Peyer's patch (tissue), 4 donors: ENCODE results near the gene ATG2A. TPM values are rescaled to one million over a fixed set of nuclear protein-coding genes. Genes with fewer than 3 reads are reported as not detected.

Source experiments
- DNase-seq, 3 donors: peaks; one replicate each; pipeline ENCODE4 v3.0.0-alpha.2; 2017 to 2019
- H3K27ac ChIP-seq, 4 donors: fragments of 200-600 bp; sonication (generic); one replicate each; pipeline ENCODE4 v1.5.1; 2016 to 2019
- H3K27me3 ChIP-seq, 2 donors: fragments of 200-600 bp; sonication (generic); one replicate each; pipeline ENCODE4 v1.5.1; 2019
- H3K36me3 ChIP-seq, 3 donors: fragments of 200-600 bp; sonication (generic); one replicate each; pipeline ENCODE4 v1.5.1; 2016 to 2019
- H3K4me1 ChIP-seq, 4 donors: fragments of 200-600 bp; sonication (generic); one replicate each; pipeline ENCODE4 v1.5.1; 2016 to 2019
- H3K4me3 ChIP-seq, 4 donors: fragments of 200-600 bp; sonication (generic); 1 replicate in 3 of 4; 2 replicates in 1 of 4; pipeline ENCODE4 v1.5.1; 2016 to 2019; ENCODE audit warnings: mild to moderate bottlenecking in 1 of 4
- H3K9me3 ChIP-seq, 4 donors: fragments of 200-600 bp; sonication (generic); one replicate each; pipeline ENCODE4 v1.5.1; 2016 to 2019; ENCODE audit warnings: mild to moderate bottlenecking in 1 of 4
- CTCF ChIP-seq, 6 experiments: fragments of 450-650 bp in 4 of 6; fragments of 200-600 bp in 2 of 6; sonication (generic) in 1 of 6; IDR thresholded peaks; one replicate each; pipeline ENCODE4 v1.5.1; 2017 to 2019; ENCODE audit warnings: antibody characterized with exemption in 6 of 6, mild to moderate bottlenecking in 3 of 6, moderate library complexity in 1 of 6
- POLR2A ChIP-seq, 2 donors: fragments of 450-650 bp; IDR thresholded peaks; one replicate each; pipeline ENCODE4 v1.5.1; 2017; ENCODE audit warnings: antibody characterized with exemption in 2 of 2, mild to moderate bottlenecking in 2 of 2, moderate library complexity in 2 of 2
- total RNA-seq, 4 donors: library from RNA; depleted of rRNA; stranded (reverse); fragments of >200 nt; gene quantifications; one replicate each; pipeline ENCODE4 v1.1.0, GENCODE V29; 2016

ATG2A gene
- total RNA-seq, 4 donors from 2014 or later, result 38.8 to 79.6 (median 66.6) TPM

- H3K4me1 ChIP-seq, result peaks cover 0 to 13% (median 10%) of the 10 kb centered on the region in 4 donors
- peaks cover 0 to 64% (median 0%) of the 10 kb centered on the region in 3 donors for H3K36me3 ChIP-seq
- H3K9me3 ChIP-seq, result no peaks in the 10 kb centered on the region
- no peaks in the 10 kb centered on the region for H3K27me3 ChIP-seq
- no peak for DNase-seq
- TF ChIP-seq CTCF (IDR thresholded peaks at IDR 0.05) (no peak), POLR2A (IDR thresholded peaks at IDR 0.05) (no peak)
- no peak overlapping the region for H3K4me3 ChIP-seq
- no peak overlapping the region for H3K27ac ChIP-seq
Measured at GRCh38 chr11:64929625-64930024, 12.6 kb upstream of the ATG2A start.

GRCh38 chr11:64928957-64929356 is 11.9 kb upstream of the ATG2A start:
- Histone ChIP-seq H3K9me3 (no peaks in the 10 kb centered on the region), H3K27me3 (no peaks in the 10 kb centered on the region), H3K4me1 (peaks cover 0 to 19% (median 10%) of the 10 kb centered on the region in 4 donors), H3K27ac (no peak overlapping the region), H3K36me3 (peaks cover 0 to 64% (median 0%) of the 10 kb centered on the region in 3 donors), H3K4me3 (no peak overlapping the region)
- TF ChIP-seq POLR2A (IDR thresholded peaks at IDR 0.05) (no peak), CTCF (IDR thresholded peaks at IDR 0.05) (no peak)
- no peak for DNase-seq

- H3K4me3 ChIP-seq, result no peak overlapping the region
- H3K36me3 ChIP-seq, result peaks cover 0 to 42% (median 0%) of the 10 kb centered on the region in 3 donors
- H3K27me3 ChIP-seq, result no peaks in the 10 kb centered on the region
- TF ChIP-seq POLR2A (IDR thresholded peaks at IDR 0.05), result no peak
- no peak for TF ChIP-seq CTCF (IDR thresholded peaks at IDR 0.05)
- no peak overlapping the region for H3K27ac ChIP-seq
- DNase-seq, result no peak
- H3K4me1 ChIP-seq, result peaks cover 0 to 20% (median 15%) of the 10 kb centered on the region in 4 donors
- no peaks in the 10 kb centered on the region for H3K9me3 ChIP-seq
Measured at GRCh38 chr11:64926689-64927088, 9.7 kb upstream of the ATG2A start.

GRCh38 chr11:64925536-64926436 is 8.8 kb upstream of the ATG2A start:
- peak overlapping the region in 1 of 4 donors; percentile 14 for H3K27ac ChIP-seq
- H3K27me3 ChIP-seq, result no peaks in the 10 kb centered on the region
- peaks cover 0 to 33% (median 0%) of the 10 kb centered on the region in 3 donors for H3K36me3 ChIP-seq
- TF ChIP-seq POLR2A (IDR thresholded peaks at IDR 0.05) (no peak), CTCF (IDR thresholded peaks at IDR 0.05) (no peak)
- H3K4me1 ChIP-seq, result peaks cover 0 to 20% (median 15%) of the 10 kb centered on the region in 4 donors
- no peaks in the 10 kb centered on the region for H3K9me3 ChIP-seq
- DNase-seq, result peak in 1 of 3 donors; percentile 47
- H3K4me3 ChIP-seq, result peak overlapping the region in 3 of 4 donors; percentile 77 to 98 (median 88)

GRCh38 chr11:64924910-64925284 is 7.9 kb upstream of the ATG2A start:
- Histone ChIP-seq H3K4me3 (peak overlapping the region; percentile 77 to 98 (median 84)), H3K27me3 (no peaks in the 10 kb centered on the region), H3K27ac (peak overlapping the region; percentile 88 to 98 (median 94)), H3K9me3 (no peaks in the 10 kb centered on the region), H3K4me1 (peaks cover 0 to 20% (median 15%) of the 10 kb centered on the region in 4 donors), H3K36me3 (peaks cover 0 to 25% (median 0%) of the 10 kb centered on the region in 3 donors)
- DNase-seq, result peak in 1 of 3 donors; percentile 54
- TF ChIP-seq CTCF (IDR thresholded peaks at IDR 0.05) (no peak), POLR2A (IDR thresholded peaks at IDR 0.05) (no peak)
